ENCODE measurements around the gene PRKAG1.

The PRKAG1 gene

GRCh38 chr12:48994224-48995085 is 24.1 kb downstream of the PRKAG1 start:
- no peak overlapping the region for H3K4me3 ChIP-seq (ENCODE audit: low read depth, low read length)
- no peak for TF ChIP-seq CTCF (IDR thresholded peaks at IDR 0.05; ENCODE audit: low read depth, low read length)

- no peak for TF ChIP-seq CTCF (IDR thresholded peaks at IDR 0.05; ENCODE audit: low read depth, low read length)
- H3K4me3 ChIP-seq (ENCODE audit: low read depth, low read length): no peak overlapping the region
These were observed 24.8 kb downstream of the PRKAG1 start for GRCh38 chr12:48993787-48994186.

GRCh38 chr12:48991247-48992050 is 27.1 kb downstream of the PRKAG1 start:
- TF ChIP-seq CTCF (IDR thresholded peaks at IDR 0.05; ENCODE audit: low read depth, low read length): no peak

GRCh38 chr12:48990552-48990951 is 28.0 kb downstream of the PRKAG1 start:
- H3K4me3 ChIP-seq (ENCODE audit: low read depth, low read length): no peak overlapping the region
- no peak for TF ChIP-seq CTCF (IDR thresholded peaks at IDR 0.05; ENCODE audit: low read depth, low read length)

More at GRCh38 chr12:48991247-48992050, 27.1 kb downstream of the PRKAG1 start:
- no peak overlapping the region for H3K4me3 ChIP-seq (ENCODE audit: low read depth, low read length)

DNA sequence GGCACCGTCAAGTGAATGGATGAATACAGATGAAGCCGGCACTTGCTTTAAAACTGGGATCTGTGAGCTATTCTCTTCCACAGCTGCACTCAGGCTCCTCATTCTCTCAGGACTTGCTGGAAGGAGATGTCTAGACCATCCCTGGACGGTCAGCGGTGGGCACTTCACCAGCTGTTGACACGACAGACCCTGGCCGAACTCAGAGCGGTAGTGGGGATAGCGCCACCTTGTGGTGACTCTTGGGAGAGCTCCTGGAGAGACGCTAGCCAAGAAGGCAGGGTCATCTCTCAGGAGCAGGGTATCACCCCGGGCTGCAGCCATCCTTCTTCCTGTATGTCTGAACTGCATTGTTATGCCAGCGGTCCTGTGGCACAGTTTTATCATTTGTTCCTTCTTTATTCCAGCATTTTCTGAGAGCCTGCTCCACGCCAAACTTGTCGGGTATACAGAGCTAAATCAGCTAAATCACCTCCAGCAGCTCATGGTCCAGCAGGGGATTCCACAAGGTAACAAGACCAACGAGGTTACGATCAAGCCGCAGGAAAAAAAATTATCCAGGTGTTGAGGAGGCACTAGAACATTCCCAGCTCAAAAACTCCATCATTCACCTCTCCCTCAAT is 30.4 kb downstream of the PRKAG1 start:
- peak; percentile 77 for TF ChIP-seq CTCF (IDR thresholded peaks at IDR 0.05; ENCODE audit: low read depth, low read length)
- no peak overlapping the region for H3K4me3 ChIP-seq (ENCODE audit: low read depth, low read length)

DNA sequence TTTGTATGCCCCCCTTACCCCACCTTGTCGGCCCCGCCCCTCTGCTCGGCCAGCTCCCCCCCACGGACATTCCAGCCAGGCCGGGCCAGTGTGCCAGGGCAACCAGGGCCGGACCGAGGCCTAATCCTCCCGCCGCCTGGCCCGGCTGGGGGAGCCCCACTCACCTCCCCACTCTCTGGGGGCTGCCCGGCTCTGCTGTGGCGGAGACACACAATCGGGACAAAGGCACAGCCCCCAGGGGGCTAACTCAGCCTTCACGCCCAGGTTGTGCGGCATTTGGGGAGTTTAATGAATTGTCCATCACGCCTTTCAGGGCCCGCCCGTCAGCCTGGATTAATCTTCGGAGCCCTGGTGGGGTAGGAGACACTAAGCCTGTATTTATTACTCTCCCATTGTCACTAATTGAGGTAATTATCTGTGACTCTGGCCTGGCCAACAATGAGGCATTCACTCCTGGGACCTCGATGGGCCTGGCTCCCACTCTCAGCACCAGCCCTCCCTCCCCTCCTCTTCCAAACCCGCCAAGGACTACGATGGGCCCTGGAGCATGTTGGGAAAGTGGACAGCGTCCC is 31.8 kb downstream of the PRKAG1 start:
- TF ChIP-seq CTCF (IDR thresholded peaks at IDR 0.05; ENCODE audit: low read depth, low read length): no peak
- no peak overlapping the region for H3K4me3 ChIP-seq (ENCODE audit: low read depth, low read length)

All from WI38 (cell line).